ENCODE data around the gene RAB6B. TPM values are rescaled to one million over a fixed set of nuclear protein-coding genes. Genes with fewer than 3 reads are reported as not detected.

The RAB6B gene
- polyA plus RNA-seq, 2 of the 4 experiments (the other 2 are of a cell fraction) = 2.4 to 2.5 TPM

- FAIRE-seq = no peak
- CTCF ChIA-PET = no interaction called here
- no peak for ATAC-seq
- Histone ChIP-seq H3K27ac (no peak overlapping the region), H3K9me3 (no peaks in the 10 kb centered on the region), H3K4me2 (no peak overlapping the region), H3K4me1 (no peaks in the 10 kb centered on the region), H3K4me3 (no peak overlapping the region)
- no peak for TF ChIP-seq BCL3 (IDR thresholded peaks at IDR 0.05)
- TF ChIP-seq CHD4 (IDR thresholded peaks at IDR 0.05; ENCODE audit: borderline replicate concordance) = no peak
- TF ChIP-seq RAD21 (conservative IDR thresholded peaks at IDR 0.05 in 1 of 2, IDR thresholded peaks at IDR 0.05 in 1 of 2) = no peak
- no peak for TF ChIP-seq KDM1A (IDR thresholded peaks at IDR 0.05; ENCODE audit: low read depth)
- TF ChIP-seq POLR2AphosphoS2 (conservative IDR thresholded peaks at IDR 0.05; ENCODE audit: low read length) = no peak
- TF ChIP-seq ZFP36 (IDR thresholded peaks at IDR 0.05; ENCODE audit: borderline replicate concordance, partially characterized antibody) = no peak
- TF ChIP-seq RNF2 (IDR thresholded peaks at IDR 0.05; ENCODE audit: borderline replicate concordance, low read depth) = no peak
- TF ChIP-seq TP53 (CRISPR knock-in tag; IDR thresholded peaks at IDR 0.05) = no peak
- POLR2A ChIA-PET = no interaction called here
- 14% methylated on average over 2 of the region's 4 CpGs for WGBS (ENCODE audit: missing lambda C conversion rate)
- no peak for DNase-seq (ENCODE audit: low read depth in 1 of 2, low spot score in 1 of 2)
Observed at GRCh38 chr3:133887074-133887802, 8.4 kb downstream of the RAB6B start.

GRCh38 chr3:133886031-133886722 is 9.5 kb downstream of the RAB6B start:
- POLR2A ChIA-PET = no interaction called here
- 32% methylated on average over 6 of the region's 7 CpGs for WGBS (ENCODE audit: missing lambda C conversion rate)
- no peak overlapping the region for H3K4me2 ChIP-seq
- TF ChIP-seq CTCF (IDR thresholded peaks at IDR 0.05) = no peak
- no peak for TF ChIP-seq CBX8 (IDR thresholded peaks at IDR 0.05)
- no peak for TF ChIP-seq TFCP2L1 (CRISPR knock-in tag; IDR thresholded peaks at IDR 0.05)
- TF ChIP-seq HOXA7 (CRISPR knock-in tag; IDR thresholded peaks at IDR 0.05) = no peak
- no peak for TF ChIP-seq RARB (CRISPR knock-in tag; IDR thresholded peaks at IDR 0.05)
- TF ChIP-seq POLR2A (IDR thresholded peaks at IDR 0.05; ENCODE audit: low read length) = no peak
- no peak for TF ChIP-seq ELK1 (IDR thresholded peaks at IDR 0.05; ENCODE audit: low read depth, low read length)
- no peak for TF ChIP-seq TP53 (CRISPR knock-in tag; IDR thresholded peaks at IDR 0.05)
- TF ChIP-seq HOXB13 (CRISPR knock-in tag; IDR thresholded peaks at IDR 0.05; ENCODE audit: low read depth) = no peak
- TF ChIP-seq ZC3H11A (IDR thresholded peaks at IDR 0.05) = no peak
- no peak overlapping the region for H3K4me3 ChIP-seq
- no peaks in the 10 kb centered on the region for H3K9me3 ChIP-seq
- CTCF ChIA-PET = no interaction called here
- no peak overlapping the region for H3K27ac ChIP-seq
- ATAC-seq (no peak), FAIRE-seq (no peak), DNase-seq (ENCODE audit: low read depth in 1 of 2, low spot score in 1 of 2) (no peak)
- H3K4me1 ChIP-seq = no peaks in the 10 kb centered on the region
